Stimulated activated CD4-positive, alpha-beta T cell treated with anti-CD3 and anti-CD28 coated beads, Interleukin-12 subunit alpha, Interleukin-12 subunit beta, amount 100 ng/mL, for 4 hours (primary cell): ENCODE data around the gene CHD2.
"Not testable (repeated sequence)": the region's sequence is repeated elsewhere in the genome, so short reads cannot be mapped to it uniquely, and the experiment has no call there.

Source experiments
- DNase-seq: peaks from one replicate; pipeline ENCODE4 v3.0.0-alpha.2; 2020

The CHD2 gene

DNA sequence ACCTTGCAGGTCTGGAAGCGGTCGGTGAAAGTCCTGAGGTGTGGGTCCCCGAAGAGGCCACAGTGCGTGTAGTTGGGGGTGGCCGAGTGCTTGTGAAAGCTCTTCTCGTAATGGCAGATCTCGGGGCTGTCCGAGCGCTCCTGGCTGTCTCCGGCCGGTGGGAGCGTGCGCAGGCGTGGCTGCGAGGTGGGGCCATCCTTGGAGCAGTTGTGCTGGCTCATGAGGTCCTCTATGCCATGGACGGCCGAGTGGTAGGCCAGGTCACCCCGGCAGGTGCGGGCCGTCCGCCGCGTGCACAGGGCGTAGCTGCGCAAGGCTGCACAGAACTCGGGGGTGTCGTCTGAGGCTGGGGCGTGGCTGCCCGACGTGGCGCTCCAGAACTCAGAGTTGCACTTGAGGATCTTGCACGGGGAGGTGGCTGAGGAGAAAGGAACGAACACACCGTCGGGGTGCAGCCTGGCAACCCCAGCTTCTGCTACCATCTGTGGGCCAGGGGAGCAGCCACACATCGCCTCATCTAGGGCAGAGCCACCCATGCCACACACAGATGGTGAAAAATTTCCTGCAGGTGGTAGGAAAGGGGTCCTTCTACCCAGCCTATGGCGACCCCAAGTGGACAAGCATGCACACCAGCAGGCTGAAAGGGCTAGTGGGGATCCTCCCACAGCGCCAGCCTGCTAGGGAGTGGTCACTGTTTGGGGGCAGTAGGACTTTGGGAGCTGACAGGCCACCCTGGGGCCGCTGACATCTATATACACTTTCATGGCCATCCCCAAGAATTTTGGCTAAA, 152.2 kb downstream of the CHD2 start:
- DNase-seq = no peak

DNA sequence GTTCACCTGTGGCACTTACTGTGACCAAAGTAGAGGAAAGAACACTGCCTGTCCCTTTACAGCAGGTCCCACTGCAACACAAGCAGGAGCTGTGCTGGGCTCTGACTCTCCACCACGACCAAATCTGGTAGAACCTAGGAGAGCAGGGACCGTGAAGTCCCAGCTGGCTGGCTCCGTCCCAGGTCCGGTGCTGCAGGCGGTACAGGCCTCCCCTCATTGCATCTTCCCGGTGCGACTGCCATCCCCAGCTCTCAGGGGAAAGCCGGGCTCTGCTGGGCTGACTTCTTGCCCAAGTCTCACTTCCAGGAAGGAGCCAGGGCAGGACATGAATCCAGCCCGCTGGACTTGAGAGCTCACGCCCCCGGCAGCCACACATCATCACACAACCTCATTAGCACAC, 155.1 kb downstream of the CHD2 start:
- no peak for DNase-seq

DNA sequence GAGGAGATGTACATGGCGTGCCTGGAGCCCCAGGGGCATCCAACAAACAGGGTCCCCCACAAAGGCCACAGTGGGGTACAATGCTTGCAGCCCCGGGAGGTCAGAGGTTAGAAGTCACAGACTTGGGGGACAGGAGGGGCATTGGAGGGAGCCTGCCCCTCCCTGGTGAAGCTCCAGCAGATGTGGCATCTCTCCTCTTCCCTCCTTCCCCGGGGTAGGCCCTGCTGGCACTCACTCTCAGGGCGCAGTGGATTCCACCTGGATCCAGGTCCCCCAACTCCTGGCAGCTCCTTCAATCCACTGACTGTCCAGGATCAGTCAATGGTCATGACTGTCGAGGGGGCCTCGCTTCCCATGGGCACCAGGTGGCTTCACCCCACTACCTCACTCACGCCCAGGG, 156.7 kb downstream of the CHD2 start:
- DNase-seq = no peak

DNA sequence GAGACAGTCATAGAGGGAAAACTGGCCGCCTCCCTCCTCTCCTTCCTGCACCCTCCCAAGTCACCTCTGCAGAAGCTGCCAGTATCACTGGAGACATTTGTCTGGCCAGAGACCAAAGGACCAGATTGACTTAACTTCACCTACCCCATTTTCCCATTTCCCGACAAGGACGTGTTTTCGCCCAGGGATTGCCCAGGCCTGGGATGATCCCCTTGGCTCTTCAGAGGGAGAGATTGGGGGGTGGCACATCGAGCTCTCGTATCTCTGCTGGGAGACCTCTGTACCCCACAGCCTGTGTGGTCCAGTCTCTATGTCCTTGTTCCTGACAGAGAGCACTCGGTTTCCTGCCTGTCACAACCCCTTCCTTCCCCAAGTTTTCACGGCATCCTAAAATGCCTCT, 157.5 kb downstream of the CHD2 start:
- no peak for DNase-seq

DNA sequence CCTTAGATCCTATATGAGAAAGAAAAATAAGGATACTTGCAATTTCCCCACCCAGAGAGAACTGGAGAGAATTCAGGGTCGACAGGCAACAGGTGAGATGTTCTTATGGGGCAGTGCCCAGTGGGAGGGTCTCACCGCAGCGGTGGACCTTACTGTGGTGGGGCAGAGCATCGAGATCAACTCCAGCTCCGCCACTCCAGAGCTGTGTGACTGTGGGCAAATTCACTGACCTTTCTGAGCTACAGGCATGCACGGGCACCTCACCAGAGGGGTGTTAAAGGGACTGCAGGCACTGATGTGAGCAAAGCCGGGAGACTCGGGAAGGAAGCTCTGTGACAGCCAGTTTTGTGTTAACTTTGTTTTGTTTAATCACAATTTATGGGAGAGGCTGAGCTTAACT, 158.0 kb downstream of the CHD2 start:
- DNase-seq = no peak

DNA sequence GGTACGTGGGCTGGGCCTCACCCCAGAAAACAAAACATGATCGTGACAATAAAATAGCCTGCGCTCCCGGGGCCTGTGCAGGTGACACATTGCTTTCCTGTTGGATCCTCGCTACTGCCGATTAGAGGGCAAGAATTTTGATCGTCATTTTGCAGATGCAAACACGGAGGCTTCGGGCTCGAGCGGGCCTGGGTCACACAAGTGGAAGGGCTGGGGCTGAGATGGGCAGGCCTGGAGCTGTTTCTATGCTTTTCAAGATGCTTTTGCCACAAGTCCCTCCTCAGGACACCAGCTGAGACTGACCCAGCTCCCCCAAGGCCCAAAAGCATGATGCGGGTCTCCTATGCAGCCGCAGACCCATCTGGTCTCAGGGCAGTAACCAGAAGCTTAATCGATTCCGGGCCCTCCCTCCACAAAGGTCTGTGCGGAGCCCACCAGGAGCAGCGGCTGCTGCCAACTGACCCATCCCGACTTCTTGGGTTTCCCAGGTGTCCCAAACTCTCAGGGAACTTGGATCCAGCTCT, 158.8 kb downstream of the CHD2 start:
- DNase-seq = no peak

DNA sequence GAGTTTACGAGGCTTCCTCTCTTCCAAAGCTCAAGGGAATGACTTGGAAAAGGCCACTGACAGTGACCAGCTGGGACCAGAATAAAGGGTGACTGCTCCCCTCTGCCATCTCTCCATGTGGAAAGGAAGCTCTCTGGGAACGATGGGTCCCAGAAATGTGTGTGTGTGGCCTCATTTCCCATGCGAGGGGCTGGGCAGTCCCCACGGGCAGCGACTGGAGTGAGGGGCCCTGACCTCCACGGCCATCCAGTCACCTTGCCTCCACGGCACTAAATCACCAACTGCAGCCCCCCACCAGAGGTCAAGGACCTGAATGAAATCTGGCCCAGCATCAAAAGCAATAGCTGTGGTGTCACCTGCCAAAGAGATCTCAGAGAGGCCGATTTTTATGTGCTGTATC, 159.3 kb downstream of the CHD2 start:
- no peak for DNase-seq

DNA sequence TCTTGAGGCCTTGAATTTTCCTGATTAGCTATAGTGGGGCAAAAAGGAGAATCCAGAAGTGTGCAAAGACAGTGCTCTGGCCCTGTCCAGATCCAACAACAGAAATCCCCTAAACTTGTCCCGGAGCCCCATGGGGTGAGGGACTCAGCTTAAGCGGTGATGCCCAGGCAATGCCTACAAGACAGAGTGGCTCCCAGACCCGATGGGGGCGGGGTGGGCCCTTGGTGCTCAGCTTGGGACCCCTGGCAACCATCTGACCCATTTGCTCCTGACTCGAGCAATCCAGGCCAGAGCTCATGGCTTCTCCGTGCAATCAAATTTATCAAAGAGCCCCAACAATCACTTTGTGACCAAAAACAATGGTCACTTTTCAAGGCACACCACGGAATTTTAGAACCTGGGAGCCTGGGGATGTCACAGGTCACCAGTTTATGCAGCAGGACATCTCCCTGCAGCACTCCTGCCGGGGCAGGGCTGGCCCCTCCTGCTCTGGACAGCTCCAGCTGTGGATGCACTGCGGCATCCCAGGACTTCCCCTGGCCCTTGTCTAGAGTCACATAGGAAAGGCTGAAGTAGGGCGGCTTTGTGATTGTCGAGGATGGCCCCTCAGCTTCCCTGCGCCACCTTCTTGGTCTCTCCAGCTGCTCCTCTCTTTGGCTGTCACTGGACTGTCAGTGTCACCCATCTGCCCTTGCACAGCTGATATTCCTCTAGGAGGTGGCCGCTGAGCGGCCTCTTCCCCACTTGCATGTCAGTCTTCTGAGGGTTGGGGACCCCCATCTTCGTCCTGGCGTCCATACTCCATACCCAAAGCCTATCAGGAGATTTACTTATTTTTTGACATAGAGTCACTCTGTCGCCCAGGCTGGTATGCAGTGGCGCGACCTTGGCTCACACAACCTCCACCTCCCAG, 160.5 kb downstream of the CHD2 start:
- no peak for DNase-seq

DNA sequence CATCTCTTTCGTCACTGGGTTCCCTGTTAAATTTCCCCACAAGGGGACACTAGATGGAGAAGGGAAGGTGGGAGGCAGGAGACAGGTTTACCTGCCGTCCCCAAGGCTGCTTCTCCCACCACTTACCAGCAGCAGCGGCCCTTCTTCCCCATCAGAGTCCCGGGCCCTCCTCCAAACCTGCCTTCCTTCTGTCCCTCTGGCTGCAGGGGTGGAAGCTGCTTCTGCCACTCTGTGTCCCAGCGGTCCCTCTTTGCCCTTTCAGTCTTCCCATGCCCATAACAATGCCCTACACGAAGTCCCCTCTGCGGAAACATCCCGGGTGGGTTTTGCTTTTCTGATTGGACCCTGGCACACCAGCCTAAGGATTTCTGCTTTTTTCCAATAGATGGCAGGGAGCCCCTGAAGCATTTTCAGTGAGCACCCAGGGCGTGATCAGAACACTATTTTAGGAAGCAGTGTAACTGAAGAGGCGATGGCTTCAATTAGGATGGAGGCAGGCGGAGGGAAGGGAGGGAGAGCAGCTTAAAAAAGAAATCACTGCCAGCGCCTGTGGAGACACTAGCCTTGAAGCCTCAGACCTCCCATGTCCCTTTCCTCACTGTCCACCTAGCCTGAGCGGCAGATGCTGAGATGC, 162.6 kb downstream of the CHD2 start:
- not testable (repeated sequence) for DNase-seq

DNA sequence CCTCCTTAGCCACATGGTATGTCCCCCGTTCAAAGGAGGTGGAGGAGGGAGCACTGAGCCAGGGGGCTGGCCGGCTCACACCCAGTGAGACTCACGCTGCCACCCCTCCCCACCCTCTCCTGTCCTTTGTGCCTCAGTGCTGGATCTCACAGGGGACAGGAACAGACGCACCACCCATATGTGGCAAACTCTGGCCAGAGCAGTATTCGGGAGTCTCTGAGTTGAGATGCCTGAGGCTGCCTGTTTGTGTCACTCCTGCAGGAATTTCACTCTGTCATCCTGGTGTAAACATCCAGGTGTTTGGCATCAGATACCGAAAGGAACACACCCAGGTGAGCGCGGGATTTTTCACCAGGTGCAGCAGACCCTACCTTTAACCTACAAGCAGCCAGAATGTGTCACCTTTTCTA, 163.1 kb downstream of the CHD2 start:
- DNase-seq = no peak

DNA sequence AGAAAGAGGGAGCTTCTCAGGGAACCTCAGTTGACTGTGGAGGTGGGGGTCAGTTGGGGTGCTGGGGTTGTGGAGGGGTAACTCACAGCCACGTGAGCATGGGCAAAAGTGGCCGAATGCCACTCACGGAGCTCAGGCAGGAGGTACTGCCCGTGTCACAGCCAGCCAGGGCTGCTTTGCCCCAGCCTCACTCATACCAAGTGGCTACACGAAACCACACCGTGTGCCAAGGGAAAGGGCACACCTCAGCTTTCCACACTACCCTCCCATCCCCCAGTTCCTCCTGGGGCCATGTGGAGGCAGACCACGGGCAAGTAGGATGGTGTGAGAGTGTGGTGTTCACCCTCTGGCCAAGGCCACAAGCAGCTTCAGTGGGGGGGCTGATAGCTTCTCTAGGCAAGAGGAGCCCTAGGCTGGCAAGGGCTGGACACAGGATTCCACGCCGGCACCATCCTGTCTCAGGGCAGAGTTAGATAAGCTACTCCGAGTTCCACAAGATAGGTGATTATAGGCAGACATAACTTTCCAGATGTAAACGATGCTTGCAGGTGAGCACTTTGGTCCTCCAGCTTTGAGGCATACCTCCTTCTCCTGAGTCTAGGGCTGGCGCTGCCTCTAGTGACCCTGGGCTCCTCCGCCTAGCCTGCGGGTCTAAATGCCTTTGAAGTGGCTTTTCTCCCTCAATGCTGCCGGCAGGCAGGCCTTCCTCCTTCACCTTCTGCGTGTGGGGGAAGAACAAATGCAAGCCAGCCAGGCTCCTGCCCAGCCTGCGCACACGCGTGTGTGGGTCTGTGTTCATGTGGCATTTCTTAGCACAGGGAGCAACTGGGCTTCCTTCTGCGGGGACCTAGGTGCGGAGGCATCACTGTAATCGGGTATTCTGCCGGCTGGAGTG, 163.9 kb downstream of the CHD2 start:
- no peak for DNase-seq

DNA sequence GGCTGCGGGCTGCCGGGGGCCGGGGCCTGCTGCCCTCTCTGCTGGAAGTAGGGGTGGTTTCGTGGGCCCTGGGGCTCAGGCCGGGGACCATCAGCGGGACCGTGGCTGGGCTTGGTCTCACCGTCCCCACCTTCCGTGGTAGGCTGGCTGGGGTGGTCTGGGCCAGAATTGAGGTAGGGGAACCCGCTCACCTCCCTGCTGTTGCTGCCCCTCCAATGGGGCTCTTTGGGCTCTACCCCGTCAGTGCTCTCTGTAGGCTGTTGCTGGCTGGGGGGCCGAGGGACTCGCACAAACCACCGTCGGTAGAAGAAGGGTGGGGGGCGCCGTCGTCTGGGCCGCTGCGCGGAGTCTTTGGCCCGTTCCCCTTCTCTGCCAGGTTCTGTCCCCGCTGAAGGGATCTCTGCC, 165.5 kb downstream of the CHD2 start:
- DNase-seq = no peak

DNA sequence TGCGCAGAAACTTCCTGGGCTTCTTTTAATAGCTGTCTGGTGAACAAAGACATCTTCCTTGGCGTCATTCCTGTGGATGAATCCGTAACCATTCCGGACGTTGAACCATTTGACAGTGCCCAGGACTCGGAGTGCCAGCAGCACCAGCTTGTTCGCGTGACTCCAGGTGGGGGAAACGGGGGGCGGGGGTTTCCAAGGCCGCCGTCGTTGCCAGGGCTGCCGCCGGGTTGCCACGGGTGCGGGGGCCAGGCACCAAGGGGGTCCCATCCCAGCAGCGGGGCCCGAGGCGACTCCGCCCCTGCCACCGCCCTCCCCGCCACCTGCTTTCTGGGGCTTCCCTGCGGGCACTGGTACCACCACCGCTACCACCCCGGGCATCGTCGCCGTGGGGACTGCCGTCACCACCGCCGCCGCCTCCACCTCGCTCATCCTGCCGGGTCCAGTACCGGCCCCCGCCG, 166.1 kb downstream of the CHD2 start:
- DNase-seq = no peak

DNA sequence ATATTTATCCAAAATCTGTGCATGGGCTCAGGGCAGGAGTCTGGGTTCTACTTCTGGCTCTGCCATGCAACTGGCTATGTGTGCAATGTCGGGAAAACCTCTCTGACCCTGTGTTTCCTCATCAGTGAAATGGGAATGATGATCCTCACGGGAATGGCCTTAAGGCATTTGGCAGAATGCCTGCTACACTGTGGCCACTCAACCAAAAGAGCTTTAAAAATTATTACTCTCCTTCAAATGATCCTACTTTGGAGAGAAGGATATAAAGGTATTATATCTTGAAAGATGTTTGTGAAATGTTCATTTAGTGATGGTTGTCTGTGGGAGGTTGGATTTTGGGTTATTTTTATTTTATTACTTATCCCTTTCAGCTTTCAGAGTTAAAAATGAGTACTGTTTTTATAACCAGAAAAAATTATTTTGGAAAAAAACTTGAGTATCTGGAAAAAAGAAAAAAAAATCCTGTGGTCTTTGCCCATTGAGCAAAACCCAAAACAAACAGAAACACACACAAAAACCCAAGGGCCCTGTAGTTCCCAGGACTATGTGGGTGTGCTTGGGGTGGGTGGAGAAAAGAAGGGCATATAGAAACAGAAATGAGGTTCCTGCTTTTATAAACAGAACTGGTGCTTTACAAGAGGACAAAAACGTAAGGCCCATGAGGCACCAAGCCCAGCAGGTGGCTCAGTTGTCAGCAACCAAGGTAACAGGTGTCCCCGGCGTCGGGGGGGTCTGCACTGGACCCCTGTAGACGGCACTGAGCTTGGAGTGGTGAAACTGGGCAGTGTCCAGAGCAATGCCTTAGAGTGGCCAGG, 166.9 kb downstream of the CHD2 start:
- DNase-seq = no peak

DNA sequence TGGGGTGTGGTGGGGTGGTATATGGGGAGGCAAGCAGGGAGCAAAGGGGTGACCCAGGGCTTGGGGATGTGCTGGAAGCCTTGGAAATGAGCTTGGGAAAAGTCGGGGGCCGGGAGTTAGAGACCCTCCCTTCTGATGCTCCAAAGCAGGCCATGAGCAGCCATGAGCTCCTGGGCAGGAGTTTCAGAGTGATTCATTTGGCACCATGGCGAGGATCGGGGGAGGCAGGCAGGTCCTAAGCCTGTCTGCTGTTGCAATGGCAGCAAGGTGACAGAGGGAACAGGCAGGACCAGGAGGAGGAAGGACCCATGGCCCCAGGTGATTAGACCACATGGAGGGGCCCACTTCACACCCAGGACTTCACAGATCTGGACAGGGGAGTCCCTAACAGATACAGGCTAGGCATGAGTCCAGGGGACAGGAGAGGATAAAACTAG, 167.5 kb downstream of the CHD2 start:
- DNase-seq = no peak

DNA sequence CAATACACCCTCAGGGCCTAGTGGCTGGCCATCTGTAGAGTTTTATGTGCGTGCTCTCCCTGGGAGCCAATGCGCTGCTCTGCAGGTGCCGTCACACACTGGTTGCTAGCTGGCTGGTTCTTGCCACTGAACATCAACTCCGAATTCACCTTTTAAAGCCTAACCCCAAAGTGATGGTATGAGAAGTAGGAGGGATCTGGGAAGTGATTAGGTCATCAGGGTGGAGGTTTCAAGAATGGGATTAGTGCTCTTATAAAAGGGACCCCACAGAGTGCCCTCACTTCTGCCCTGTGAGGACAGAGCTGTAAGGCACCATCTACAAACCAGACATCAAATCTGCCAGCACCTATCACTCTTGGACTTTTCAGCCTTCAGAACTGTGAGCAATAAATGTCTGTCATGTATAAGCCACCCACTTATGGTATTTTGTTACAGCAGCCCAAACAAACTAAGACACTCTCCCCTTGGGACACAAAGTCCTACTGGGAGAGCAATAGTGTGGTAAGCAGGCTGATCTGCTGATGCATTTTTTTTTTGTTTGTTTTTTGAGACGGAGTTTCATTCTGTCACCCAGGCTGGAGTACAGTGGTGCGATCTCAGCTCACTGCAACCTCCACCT, 168.6 kb downstream of the CHD2 start:
- DNase-seq = no peak

DNA sequence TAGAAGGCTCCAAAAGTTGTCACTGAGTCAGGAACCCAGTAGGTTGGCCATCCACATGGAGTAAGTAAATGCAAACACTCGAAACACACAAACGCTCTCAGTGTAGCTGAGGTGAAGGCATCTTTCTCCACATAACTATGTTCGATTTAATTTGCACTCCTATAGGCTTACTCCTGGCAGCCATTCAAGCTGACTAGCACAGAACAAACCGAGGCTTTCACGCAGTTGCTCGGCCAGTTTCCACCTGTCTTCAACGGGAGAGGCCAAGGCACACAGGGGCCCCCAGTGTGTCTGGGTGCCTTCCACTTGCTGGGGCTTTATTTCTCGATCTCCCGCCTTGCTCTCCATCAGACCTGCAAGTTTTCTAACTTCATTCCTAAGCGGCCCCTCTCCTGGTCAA, 170.0 kb downstream of the CHD2 start:
- no peak for DNase-seq

DNA sequence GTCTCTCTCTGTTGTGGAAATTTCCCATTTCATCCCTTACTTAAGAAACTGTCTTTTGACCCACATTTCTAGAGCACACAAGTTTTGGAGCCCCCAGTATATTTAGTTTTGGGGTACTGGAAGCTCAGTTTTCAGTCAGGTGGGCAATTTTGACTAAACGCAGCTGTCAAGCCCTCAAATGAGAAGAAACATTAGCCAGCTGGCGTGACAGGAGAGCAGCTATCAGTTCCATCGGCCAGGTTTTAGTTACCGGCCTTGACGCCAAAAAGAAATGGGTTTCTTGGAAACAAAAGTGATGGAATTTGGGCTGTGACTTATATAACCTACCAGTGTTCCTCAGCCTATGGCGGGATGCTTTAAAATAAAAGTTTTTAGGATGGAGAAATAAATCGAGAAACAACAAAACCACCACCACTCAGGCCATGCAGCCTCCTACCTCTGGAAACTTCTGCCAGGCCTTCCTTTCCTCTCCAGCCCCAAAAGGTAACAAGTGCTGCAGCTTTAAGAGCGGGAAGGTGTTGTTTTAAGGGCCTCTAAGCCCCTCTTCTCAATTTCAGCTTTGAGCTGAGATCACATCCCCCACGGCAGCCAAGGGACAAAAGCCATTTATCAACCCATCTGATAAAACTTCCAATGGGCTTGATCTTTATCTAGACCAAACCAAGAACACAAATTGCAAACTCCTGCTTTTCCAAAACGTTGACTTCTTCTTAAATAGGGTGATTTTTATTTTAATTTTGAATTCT, 170.6 kb downstream of the CHD2 start:
- DNase-seq = no peak

DNA sequence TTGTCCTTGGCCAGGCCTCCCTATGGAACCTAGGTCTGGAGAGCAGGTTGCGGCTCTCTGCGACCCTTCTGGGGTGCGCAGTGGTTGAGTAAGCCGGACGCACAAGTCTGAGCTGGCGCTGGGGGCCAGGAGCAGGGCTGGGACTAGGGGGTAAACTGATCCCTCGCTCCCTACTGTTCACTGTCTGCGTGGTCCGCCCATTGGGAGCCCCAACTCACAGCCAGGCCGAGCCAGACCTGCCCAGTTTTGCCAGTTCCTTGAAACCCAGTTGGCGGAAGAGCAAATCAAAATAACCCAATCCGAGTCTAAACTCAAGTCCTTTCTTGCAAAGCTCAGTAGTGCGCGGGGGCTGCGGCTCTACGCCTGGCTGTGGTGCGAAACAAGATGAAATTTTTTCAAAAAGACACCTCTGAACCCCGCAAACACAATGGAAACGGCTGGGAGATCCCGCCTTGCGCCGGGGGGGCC, 171.4 kb downstream of the CHD2 start:
- DNase-seq = no peak

DNA sequence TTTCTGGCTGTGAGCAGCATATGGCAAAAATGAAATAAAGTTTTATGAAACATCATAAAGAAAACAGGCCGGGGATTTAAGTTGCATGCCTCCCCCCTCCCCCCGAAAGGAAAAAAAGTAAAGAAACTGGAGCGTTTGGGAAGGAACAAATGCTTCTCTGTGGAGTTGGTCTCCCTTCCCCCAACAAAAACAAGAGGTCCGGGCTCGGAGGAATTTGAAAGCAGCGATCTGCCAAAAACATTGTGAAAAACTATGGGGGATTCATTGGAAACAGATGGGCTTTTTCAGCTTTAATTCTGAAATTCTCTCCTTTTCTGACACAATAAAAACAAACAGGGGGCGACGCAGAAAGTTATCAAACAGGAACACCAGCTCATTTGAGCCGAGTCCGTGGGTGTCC, 171.9 kb downstream of the CHD2 start:
- no peak for DNase-seq
